ENCODE data around the gene DYNLL1. TPM values are rescaled to one million over a fixed set of nuclear protein-coding genes. Genes with fewer than 3 reads are reported as not detected.

Gene DYNLL1
- total and polyA plus RNA-seq, 2 donors, result 247 to 458 TPM

GRCh38 chr12:120537856-120538220, 41.9 kb downstream of the DYNLL1 start:
- Histone ChIP-seq H3K36me3 (ENCODE audit: insufficient read depth) (no peaks in the 10 kb centered on the region), H3K27ac (ENCODE audit: low read depth) (no peak overlapping the region), H3K4me3 (ENCODE audit: low read depth, low read length) (peak overlapping the region; percentile 8), H3K4me1 (ENCODE audit: insufficient read depth) (peaks cover 8% of the 10 kb centered on the region)
- 28% methylated on average over 4 of the region's 4 CpGs for WGBS
- DNase-seq (ENCODE audit: extremely low spot score), result no peak

- H3K36me3 ChIP-seq (ENCODE audit: insufficient read depth), result peaks cover 2% of the 10 kb centered on the region
- peaks cover 8% of the 10 kb centered on the region for H3K4me1 ChIP-seq (ENCODE audit: insufficient read depth)
- no peak overlapping the region for H3K4me3 ChIP-seq (ENCODE audit: low read depth, low read length)
- WGBS, result 15% methylated on average over 6 of the region's 6 CpGs
- peak overlapping the region; percentile 40 for H3K27ac ChIP-seq (ENCODE audit: low read depth)
- no peak for DNase-seq (ENCODE audit: extremely low spot score)
Measured at GRCh38 chr12:120538281-120539156, 42.6 kb downstream of the DYNLL1 start.

- H3K4me1 ChIP-seq (ENCODE audit: insufficient read depth), result peaks cover 10% of the 10 kb centered on the region
- H3K36me3 ChIP-seq (ENCODE audit: insufficient read depth), result peaks cover 2% of the 10 kb centered on the region
- WGBS, result 70% methylated on average over 1 of the region's 1 CpG
- no peak overlapping the region for H3K4me3 ChIP-seq (ENCODE audit: low read depth, low read length)
- no peak overlapping the region for H3K27ac ChIP-seq (ENCODE audit: low read depth)
- DNase-seq (ENCODE audit: extremely low spot score), result no peak
Measured at GRCh38 chr12:120539303-120539702, 43.4 kb downstream of the DYNLL1 start.

GRCh38 chr12:120540445-120540844, 44.5 kb downstream of the DYNLL1 start:
- 12% methylated on average over 3 of the region's 3 CpGs for WGBS
- Histone ChIP-seq H3K4me1 (ENCODE audit: insufficient read depth) (peaks cover 10% of the 10 kb centered on the region), H3K27ac (ENCODE audit: low read depth) (no peak overlapping the region), H3K4me3 (ENCODE audit: low read depth, low read length) (no peak overlapping the region), H3K36me3 (ENCODE audit: insufficient read depth) (peaks cover 2% of the 10 kb centered on the region)
- no peak for DNase-seq (ENCODE audit: extremely low spot score)

GRCh38 chr12:120542166-120542565, 46.3 kb downstream of the DYNLL1 start:
- Histone ChIP-seq H3K4me1 (ENCODE audit: insufficient read depth) (peaks cover 7% of the 10 kb centered on the region), H3K4me3 (ENCODE audit: low read depth, low read length) (no peak overlapping the region), H3K36me3 (ENCODE audit: insufficient read depth) (peaks cover 2% of the 10 kb centered on the region), H3K27ac (ENCODE audit: low read depth) (no peak overlapping the region)
- 99% methylated on average over 5 of the region's 5 CpGs for WGBS
- no peak for DNase-seq (ENCODE audit: extremely low spot score)

- WGBS, result 84% methylated on average over 3 of the region's 3 CpGs
Measured at GRCh38 chr12:120544691-120545090, 48.8 kb downstream of the DYNLL1 start.

GRCh38 chr12:120546050-120546386, 50.1 kb downstream of the DYNLL1 start:
- Histone ChIP-seq H3K36me3 (ENCODE audit: insufficient read depth) (peaks cover 2% of the 10 kb centered on the region), H3K4me3 (ENCODE audit: low read depth, low read length) (no peak overlapping the region), H3K27ac (ENCODE audit: low read depth) (no peak overlapping the region), H3K4me1 (ENCODE audit: insufficient read depth) (peaks cover 2% of the 10 kb centered on the region)
- WGBS, result 63% methylated on average over 3 of the region's 3 CpGs
- no peak for DNase-seq (ENCODE audit: extremely low spot score)

More at GRCh38 chr12:120544691-120545090, 48.8 kb downstream of the DYNLL1 start:
- H3K4me3 ChIP-seq (ENCODE audit: low read depth, low read length), result no peak overlapping the region
- peaks cover 2% of the 10 kb centered on the region for H3K36me3 ChIP-seq (ENCODE audit: insufficient read depth)
- DNase-seq (ENCODE audit: extremely low spot score), result no peak
- H3K4me1 ChIP-seq (ENCODE audit: insufficient read depth), result peaks cover 3% of the 10 kb centered on the region
- H3K27ac ChIP-seq (ENCODE audit: low read depth), result no peak overlapping the region

Small RNAs within 50 kb of the gene (small RNA-seq; reads per million reads assigned to genes)
- not detected for gene RF00019

Other genes with a start within 250 kb of the DYNLL1 start
- gene PXN, start 230.4 kb upstream of the DYNLL1 start, total RNA-seq, result 32.4 TPM
- 111 TPM for gene PXN, start 230.4 kb upstream of the DYNLL1 start, polyA plus RNA-seq
- under 0.01 TPM for gene RNU4-2, start 204.2 kb upstream of the DYNLL1 start, total RNA-seq
- gene RNU4-2, start 204.2 kb upstream of the DYNLL1 start, polyA plus RNA-seq, result not detected
- gene RNU4-1, start 202.9 kb upstream of the DYNLL1 start, total RNA-seq, result under 0.01 TPM
- not detected for gene RNU4-1, start 202.9 kb upstream of the DYNLL1 start, polyA plus RNA-seq
- 2.3 TPM for gene SIRT4, start 193.8 kb upstream of the DYNLL1 start, total RNA-seq
- 1.8 TPM for gene SIRT4, start 193.8 kb upstream of the DYNLL1 start, polyA plus RNA-seq
- 0.90 TPM for gene PLA2G1B, start 168.3 kb upstream of the DYNLL1 start, total RNA-seq
- gene PLA2G1B, start 168.3 kb upstream of the DYNLL1 start, polyA plus RNA-seq, result 0.60 TPM
- gene MSI1, start 126.9 kb upstream of the DYNLL1 start, total RNA-seq, result 1.5 TPM
- 0.54 TPM for gene MSI1, start 126.9 kb upstream of the DYNLL1 start, polyA plus RNA-seq
- 278 TPM for gene COX6A1, start 58.0 kb upstream of the DYNLL1 start, total RNA-seq
- 715 TPM for gene COX6A1, start 58.0 kb upstream of the DYNLL1 start, polyA plus RNA-seq
- gene TRIAP1, start 49.7 kb upstream of the DYNLL1 start, total RNA-seq, result 12.4 TPM
- gene TRIAP1, start 49.7 kb upstream of the DYNLL1 start, polyA plus RNA-seq, result 21.4 TPM
- gene GATC, start 49.7 kb upstream of the DYNLL1 start, total RNA-seq, result 26.2 TPM
- gene GATC, start 49.7 kb upstream of the DYNLL1 start, polyA plus RNA-seq, result 11.9 TPM
- gene SRSF9, start 26.4 kb upstream of the DYNLL1 start, total RNA-seq, result 90.6 TPM
- gene SRSF9, start 26.4 kb upstream of the DYNLL1 start, polyA plus RNA-seq, result 80.0 TPM
- 26.8 TPM for gene COQ5, start 33.0 kb downstream of the DYNLL1 start, total RNA-seq
- gene COQ5, start 33.0 kb downstream of the DYNLL1 start, polyA plus RNA-seq, result 25.0 TPM
- 86.6 TPM for gene RNF10, start 38.2 kb downstream of the DYNLL1 start, total RNA-seq
- gene RNF10, start 38.2 kb downstream of the DYNLL1 start, polyA plus RNA-seq, result 98.4 TPM
- gene POP5, start 85.3 kb downstream of the DYNLL1 start, total RNA-seq, result 25.4 TPM
- gene POP5, start 85.3 kb downstream of the DYNLL1 start, polyA plus RNA-seq, result 38.9 TPM
- gene CABP1, start 144.5 kb downstream of the DYNLL1 start, total RNA-seq, result 4.9 TPM
- 10.4 TPM for gene CABP1, start 144.5 kb downstream of the DYNLL1 start, polyA plus RNA-seq
- 89.5 TPM for gene MLEC, start 191.0 kb downstream of the DYNLL1 start, total RNA-seq
- 54.6 TPM for gene MLEC, start 191.0 kb downstream of the DYNLL1 start, polyA plus RNA-seq
- gene UNC119B, start 214.3 kb downstream of the DYNLL1 start, total RNA-seq, result 17.5 TPM
- 24.8 TPM for gene UNC119B, start 214.3 kb downstream of the DYNLL1 start, polyA plus RNA-seq
- 6.7 TPM for gene ACADS, start 229.7 kb downstream of the DYNLL1 start, total RNA-seq
- gene ACADS, start 229.7 kb downstream of the DYNLL1 start, polyA plus RNA-seq, result 35.6 TPM

Measured in urinary bladder (tissue), 4 donors.